GM12878 (cell line): Measurements from ENCODE around the gene LRRC15. TPM values are rescaled to one million over a fixed set of nuclear protein-coding genes. Genes with fewer than 3 reads are reported as not detected.

Experiments
- ATAC-seq: fragments of 200-7000 bp; cut with Tn5 transposase; 3 replicates; pipeline ENCODE4 v1.9.1; 2020; ENCODE audit warnings: mild to moderate bottlenecking, moderate library complexity
- BruUV-seq: library from RNA; stranded (reverse); fragments of 400-500 nt; replicated peaks from 2 replicates; lab custom pipeline; 2021; lab: Mats Ljungman, UMichigan
- CTCF ChIA-PET: fragments of 300-600 bp; sonication (Branson Sonifier 250); formaldehyde crosslinking; extraction: SDS; loops from one replicate; lab custom pipeline; 2021; ENCODE audit warnings: inconsistent platforms; lab: Yijun Ruan, JAX
- POLR2A ChIA-PET: fragments of 350-600 bp; formaldehyde crosslinking; extraction: SDS; loops from one replicate; lab custom pipeline; 2021; ENCODE audit warnings: inconsistent platforms; lab: Charles Lee
- RAD21 ChIA-PET: fragments of 300-600 bp; sonication (Branson Sonifier 250); formaldehyde crosslinking; loops from one replicate; lab custom pipeline; 2023; ENCODE audit warnings: antibody characterized with exemption; ENCODE audit not compliant: unreplicated experiment; lab: Charles Lee
- SMC1A ChIA-PET: fragments of 300-600 bp; sonication (Branson Sonifier 250); formaldehyde crosslinking; loops from one replicate; lab custom pipeline; 2023; ENCODE audit not compliant: unreplicated experiment, uncharacterized antibody; lab: Charles Lee
- DNase-seq: peaks from one replicate; pipeline ENCODE4 v3.0.0-alpha.2; 2011; ENCODE audit warnings: low read depth, low spot score
- FAIRE-seq: peaks from 3 replicates; lab custom pipeline; 2011; peaks lifted over from hg19 to GRCh38; lab: Jason Lieb, UNC
- H2AFZ ChIP-seq: 2 replicates; pipeline ENCODE4 v1.6.0; 2011; ENCODE audit warnings: low read depth, low read length, control low read depth; ENCODE audit not compliant: control insufficient read depth
- H3K27ac ChIP-seq: 2 replicates; pipeline ENCODE4 v1.5.1; 2011; ENCODE audit warnings: control low read depth; ENCODE audit not compliant: control insufficient read depth, insufficient read depth
- H3K27me3 ChIP-seq, 2 experiments: replicated peaks in 1 of 2; 2 replicates each; pipeline versions ENCODE4 v1.6.0 to v1.6.1; 2011; ENCODE audit warnings: low read length in 1 of 2; ENCODE audit not compliant: control insufficient read depth in 2 of 2, insufficient read depth in 2 of 2
- H3K36me3 ChIP-seq, 2 experiments: 2 replicates each; pipeline ENCODE4 v1.5.1; 2011; ENCODE audit warnings: low read length in 1 of 2; ENCODE audit not compliant: control insufficient read depth in 2 of 2, insufficient read depth in 2 of 2
- H3K4me1 ChIP-seq: 2 replicates; pipeline ENCODE4 v1.6.1; 2011; ENCODE audit warnings: mild to moderate bottlenecking, low read length, moderate library complexity, mixed read lengths; ENCODE audit not compliant: control insufficient read depth, insufficient read depth
- H3K4me2 ChIP-seq: 2 replicates; pipeline ENCODE4 v1.6.0; 2011; ENCODE audit warnings: control low read depth; ENCODE audit not compliant: control insufficient read depth, insufficient read depth
- H3K4me3 ChIP-seq: fragments of 200-600 bp; sonication (generic); 2 replicates; pipeline ENCODE4 v1.5.1; 2016
- H3K79me2 ChIP-seq: 2 replicates; pipeline ENCODE4 v1.6.0; 2011; ENCODE audit warnings: low read length; ENCODE audit not compliant: control insufficient read depth, insufficient read depth
- H3K9ac ChIP-seq: 2 replicates; pipeline ENCODE4 v1.8.0; 2011; ENCODE audit warnings: low read length, control low read depth, mixed read lengths; ENCODE audit not compliant: control insufficient read depth, insufficient read depth
- H3K9me3 ChIP-seq: replicated peaks from 3 replicates; pipeline ENCODE4 v1.5.1; 2011; ENCODE audit warnings: mild to moderate bottlenecking, low read length; ENCODE audit not compliant: control insufficient read depth, insufficient read depth
- H4K20me1 ChIP-seq: 2 replicates; pipeline ENCODE4 v1.6.0; 2011; ENCODE audit not compliant: control insufficient read depth, insufficient read depth
- BMI1 ChIP-seq: fragments of 450-650 bp; IDR thresholded peaks from 2 replicates; pipeline ENCODE4 v1.6.1; 2016; ENCODE audit warnings: mild to moderate bottlenecking, moderate library complexity, borderline replicate concordance
- CEBPB ChIP-seq, 2 experiments: fragments of 150-350 bp in 1 of 2; IDR thresholded peaks; 2 replicates each; pipeline ENCODE4 v1.6.1; 2012 to 2014; ENCODE audit warnings: low read depth in 2 of 2, low read length in 2 of 2, borderline replicate concordance in 1 of 2, inconsistent platforms in 1 of 2
- CHD2 ChIP-seq: IDR thresholded peaks from 2 replicates; pipeline ENCODE4 v1.6.1; 2011; ENCODE audit warnings: low read depth, low read length, improper control_type of control experiment, borderline replicate concordance
- EP300 ChIP-seq, 2 experiments: fragments of 150-350 bp in 1 of 2; IDR thresholded peaks; 2 replicates each; pipeline ENCODE4 v1.6.1; 2011 to 2012; ENCODE audit warnings: low read depth in 2 of 2, low read length in 2 of 2, borderline replicate concordance in 1 of 2, improper control_type of control experiment in 1 of 2, inconsistent platforms in 1 of 2; ENCODE audit not compliant: control insufficient read depth in 1 of 2
- ETV6 ChIP-seq, 2 experiments: fragments of 450-650 bp in 1 of 2; IDR thresholded peaks in 1 of 2; conservative IDR thresholded peaks in 1 of 2; 2 replicates each; pipeline ENCODE4 v1.6.1; 2014; ENCODE audit warnings: antibody characterized with exemption in 1 of 2, borderline replicate concordance in 1 of 2, low read depth in 1 of 2, mild to moderate bottlenecking in 1 of 2, moderate library complexity in 1 of 2
- FOXM1 ChIP-seq: IDR thresholded peaks from 2 replicates; pipeline ENCODE4 v1.6.1; 2012; ENCODE audit warnings: low read depth, mild to moderate bottlenecking, inconsistent platforms, low read length, moderate library complexity
- IKZF1 ChIP-seq: fragments of 450-650 bp; conservative IDR thresholded peaks from 2 replicates; pipeline ENCODE4 v1.6.1; 2017; ENCODE audit warnings: antibody characterized with exemption, mild to moderate bottlenecking
- MLLT1 ChIP-seq: fragments of 450-650 bp; IDR thresholded peaks from 2 replicates; pipeline ENCODE4 v1.6.1; 2016; ENCODE audit warnings: mild to moderate bottlenecking
- MTA3 ChIP-seq: IDR thresholded peaks from 2 replicates; pipeline ENCODE4 v1.6.1; 2012; ENCODE audit warnings: low read length, inconsistent platforms, borderline replicate concordance
- MYC ChIP-seq: IDR thresholded peaks from 2 replicates; pipeline ENCODE4 v1.6.1; 2011; ENCODE audit warnings: mild to moderate bottlenecking, low read length, moderate library complexity, inconsistent platforms; ENCODE audit not compliant: insufficient read depth, insufficient replicate concordance, insufficient read length, severe bottlenecking
- NFIC ChIP-seq: IDR thresholded peaks from 2 replicates; pipeline ENCODE4 v1.6.1; 2012; ENCODE audit warnings: low read depth, mild to moderate bottlenecking, inconsistent platforms, low read length, moderate library complexity
- PBX3 ChIP-seq: IDR thresholded peaks from 2 replicates; pipeline ENCODE4 v1.6.1; 2011; ENCODE audit warnings: mild to moderate bottlenecking, low read depth, low read length, moderate library complexity; ENCODE audit not compliant: insufficient replicate concordance
- SIX5 ChIP-seq: IDR thresholded peaks from 2 replicates; pipeline ENCODE4 v1.6.1; 2011; ENCODE audit warnings: mild to moderate bottlenecking, low read depth, low read length, moderate library complexity; ENCODE audit not compliant: severe bottlenecking
- TARDBP ChIP-seq: IDR thresholded peaks from 2 replicates; pipeline ENCODE4 v1.6.1; 2016; ENCODE audit warnings: borderline replicate concordance
- TCF12 ChIP-seq: IDR thresholded peaks from 2 replicates; pipeline ENCODE4 v1.6.1; 2011; ENCODE audit warnings: low read depth, mild to moderate bottlenecking, low read length
- ZNF24 ChIP-seq: fragments of 450-650 bp; IDR thresholded peaks from 2 replicates; pipeline ENCODE4 v1.6.1; 2017; ENCODE audit warnings: antibody characterized with exemption, mild to moderate bottlenecking
- WGBS: methylation state at CpG from one replicate; pipeline ENCODE4 v1.1.6; 2016; ENCODE audit warnings: low lambda C conversion rate; ENCODE audit not compliant: insufficient replicate concordance, insufficient coverage; ENCODE audit errors: missing lambda C conversion rate; 5-methylcytosine and 5-hydroxymethylcytosine counted together
- in situ Hi-C: fragments of 300-500 bp; cut with MboI; formaldehyde crosslinking; loops from 9 replicates; pipeline ENCODE4 v1.14.3; 2018; ENCODE audit warnings: mixed read lengths
- intact Hi-C: fragments of 100-400 bp; cut with micrococcal nuclease; formaldehyde crosslinking; loops from one replicate; pipeline ENCODE4 v1.14.2; 2022; ENCODE audit not compliant: unreplicated experiment
- polyA plus RNA-seq, 11 experiments: library from polyadenylated mRNA; depleted of rRNA in 4 of 11; unstranded in 6 of 11; stranded (reverse) in 5 of 11; fragments of >200 nt; fragmentation: Nextera tagmentation in 4 of 11; fragmentation: Illumina TruSeq in 1 of 11; extraction: Ambion mirVana in 4 of 11; extraction: Trizol in 1 of 11; gene quantifications; 1 replicate in 1 of 11; 2 replicates in 10 of 11; pipeline versions ENCODE4 v1.2.1 to v1.2.3, GENCODE V29; 2011 to 2016; ENCODE audit warnings: inconsistent platforms in 2 of 11, missing spikeins in 2 of 11, low read depth in 1 of 11
- total RNA-seq, 4 experiments: library from RNA; depleted of rRNA in 3 of 4; stranded (reverse); fragments of >200 nt in 3 of 4; fragmentation: Illumina TruSeq in 1 of 4; extraction: Trizol in 1 of 4; gene quantifications; 2 replicates each; pipeline versions ENCODE4 v1.2.1 to v1.2.3, GENCODE V29; 2013 to 2021

Gene LRRC15
- total and polyA plus RNA-seq, 10 of the 15 experiments (the other 5 are each of a cell fraction or from before 2014, with no cell fraction given), result not detected

GRCh38 chr3:194377708-194378107 is 8.2 kb upstream of the LRRC15 start:
- no peaks in the 10 kb centered on the region for H3K36me3 ChIP-seq
- BruUV-seq, result no TSS peak
- WGBS, result 0% methylated on average over 1 of the region's 1 CpG
- H3K9ac ChIP-seq, result no peak overlapping the region
- H3K4me2 ChIP-seq, result no peak overlapping the region
- no peak overlapping the region for H3K27ac ChIP-seq
- in situ Hi-C loops, result no loop called here
- ChIA-PET CTCF (interaction anchor here (0.5 kb wide), 2 partner anchors 199 to 1094 kb away, joined by 3 to 4 read pairs; no protein-coding TSS in a partner anchor), POLR2A (no interaction called here), SMC1A (no interaction called here), RAD21 (no interaction called here)
- TF ChIP-seq CHD2 (no peak), EP300 (IDR thresholded peaks at IDR 0.05; ENCODE audit: borderline replicate concordance in 1 of 2, control insufficient read depth in 1 of 2, low read depth in 2 of 2, low read length in 2 of 2) (no peak), MLLT1 (no peak), CEBPB (IDR thresholded peaks at IDR 0.05; ENCODE audit: borderline replicate concordance in 1 of 2, low read depth in 2 of 2, low read length in 2 of 2) (no peak), IKZF1 (no peak)
- H4K20me1 ChIP-seq, result no peaks in the 10 kb centered on the region
- no peak overlapping the region for H2AFZ ChIP-seq
- H3K27me3 ChIP-seq, result no peaks in the 10 kb centered on the region; a peak in 2 of 4 replicates
- no peak for FAIRE-seq
- no peaks in the 10 kb centered on the region for H3K4me1 ChIP-seq
- H3K9me3 ChIP-seq, result no peaks in the 10 kb centered on the region
- intact Hi-C loops, result no loop called here
- no peak for DNase-seq
- ATAC-seq, result no peak
- H3K79me2 ChIP-seq, result no peaks in the 10 kb centered on the region
- no peak overlapping the region for H3K4me3 ChIP-seq

- H3K27ac ChIP-seq, result no peak overlapping the region
- RAD21 ChIA-PET, result no interaction called here
- ATAC-seq, result no peak
- in situ Hi-C loops, result no loop called here
- no peaks in the 10 kb centered on the region for H3K9me3 ChIP-seq
- DNase-seq, result no peak
- no peak overlapping the region for H2AFZ ChIP-seq
- H3K79me2 ChIP-seq, result no peaks in the 10 kb centered on the region
- no peak overlapping the region for H3K9ac ChIP-seq
- CTCF ChIA-PET, result no interaction called here
- no peaks in the 10 kb centered on the region; a peak in 2 of 4 replicates for H3K27me3 ChIP-seq
- FAIRE-seq, result no peak
- H3K36me3 ChIP-seq, result no peaks in the 10 kb centered on the region
- POLR2A ChIA-PET, result no interaction called here
- no peaks in the 10 kb centered on the region for H3K4me1 ChIP-seq
- SMC1A ChIA-PET, result no interaction called here
- no peak overlapping the region for H3K4me3 ChIP-seq
- no peaks in the 10 kb centered on the region for H4K20me1 ChIP-seq
- BruUV-seq, result no TSS peak
- H3K4me2 ChIP-seq, result no peak overlapping the region
- WGBS, result 70% methylated on average over 10 of the region's 10 CpGs
- intact Hi-C loops, result no loop called here
- TF ChIP-seq MTA3 (no peak), FOXM1 (no peak), ETV6 (conservative IDR thresholded peaks at IDR 0.05 in 1 of 2, IDR thresholded peaks at IDR 0.05 in 1 of 2; ENCODE audit: borderline replicate concordance in 1 of 2, low read depth in 1 of 2) (no peak), TCF12 (no peak), PBX3 (no peak), ZNF24 (no peak), SIX5 (no peak), BMI1 (no peak), TARDBP (no peak), NFIC (no peak), MYC (no peak)
Observed at GRCh38 chr3:194376241-194376560, 6.7 kb upstream of the LRRC15 start.
